Epithelial cell of esophagus (primary cell): ENCODE results near the gene ONECUT1.

ENCODE experiments used
- DNase-seq: peaks from one replicate; pipeline ENCODE4 v3.0.0; 2010; ENCODE audit warnings: low read depth
- H3K4me3 ChIP-seq: 2 replicates; pipeline ENCODE4 v1.5.1; 2011; ENCODE audit warnings: mild to moderate bottlenecking, low read length, control low read depth
- CTCF ChIP-seq: IDR thresholded peaks from 2 replicates; pipeline ENCODE4 v1.5.1; 2011; ENCODE audit warnings: low read depth, mild to moderate bottlenecking, low read length, control low read depth, inconsistent platforms; ENCODE audit not compliant: insufficient read depth; ENCODE audit errors: missing control alignments

The ONECUT1 gene

GRCh38 chr15:52796228-52796521 is 6.0 kb upstream of the ONECUT1 start:
- TF ChIP-seq CTCF: no peak
- no peak for DNase-seq

GRCh38 chr15:52795464-52796227 is 5.5 kb upstream of the ONECUT1 start:
- H3K4me3 ChIP-seq: no peak overlapping the region
- no peak for TF ChIP-seq CTCF
- DNase-seq: no peak

More at GRCh38 chr15:52796228-52796521, 6.0 kb upstream of the ONECUT1 start:
- no peak overlapping the region for H3K4me3 ChIP-seq

GRCh38 chr15:52794665-52795463 is 4.7 kb upstream of the ONECUT1 start:
- no peak for DNase-seq
- TF ChIP-seq CTCF: no peak
- no peak overlapping the region for H3K4me3 ChIP-seq

- TF ChIP-seq CTCF: no peak
- DNase-seq: no peak
- H3K4me3 ChIP-seq: no peak overlapping the region
These were observed 1.6 kb upstream of the ONECUT1 start for GRCh38 chr15:52791776-52792175.

GRCh38 chr15:52790941-52791751 is 1.0 kb upstream of the ONECUT1 start:
- DNase-seq: no peak
- no peak overlapping the region for H3K4me3 ChIP-seq
- TF ChIP-seq CTCF: no peak

GRCh38 chr15:52789601-52790168 is 451 bp downstream of the ONECUT1 start:
- no peak for DNase-seq
- TF ChIP-seq CTCF: no peak
- peak overlapping the region; percentile 39 for H3K4me3 ChIP-seq
